Left colon (tissue), 2 donors: ENCODE data around the gene FAM222A. TPM values are rescaled to one million over a fixed set of nuclear protein-coding genes. Genes with fewer than 3 reads are reported as not detected.

ENCODE experiments used
- ATAC-seq: fragments of 200-7000 bp; cut with Tn5 transposase; one replicate; pipeline ENCODE4 v1.9.1; 2020; ENCODE audit warnings: mild to moderate bottlenecking, moderate library complexity
- DNase-seq, 2 donors: peaks; one replicate each; pipeline ENCODE4 v3.0.0-alpha.2; 2020
- intact Hi-C, 2 donors: fragments of 100-400 bp; cut with DNase I in 1 of 2; cut with micrococcal nuclease in 1 of 2; formaldehyde crosslinking; loops; one replicate each; pipeline versions ENCODE4 v1.11.2 to v1.14.0; 2022; cut with DNase I, micrococcal nuclease
- total RNA-seq, 2 donors: library from RNA; stranded (reverse); fragmentation: NEBNext Ultra II Directional; extraction: Animal tissue kit (Norgen Biotek cat#: 25700); gene quantifications; one replicate each; pipeline ENCODE4 v1.2.1, GENCODE V29; 2021
- donor health status: DM: no; HTN: no; CAD: no.
- donor health status: DM: yes; HTN: yes; CAD: no.

FAM222A gene
- total RNA-seq, 2 donors from 2014 or later: 3.0 to 4.7 TPM

DNA sequence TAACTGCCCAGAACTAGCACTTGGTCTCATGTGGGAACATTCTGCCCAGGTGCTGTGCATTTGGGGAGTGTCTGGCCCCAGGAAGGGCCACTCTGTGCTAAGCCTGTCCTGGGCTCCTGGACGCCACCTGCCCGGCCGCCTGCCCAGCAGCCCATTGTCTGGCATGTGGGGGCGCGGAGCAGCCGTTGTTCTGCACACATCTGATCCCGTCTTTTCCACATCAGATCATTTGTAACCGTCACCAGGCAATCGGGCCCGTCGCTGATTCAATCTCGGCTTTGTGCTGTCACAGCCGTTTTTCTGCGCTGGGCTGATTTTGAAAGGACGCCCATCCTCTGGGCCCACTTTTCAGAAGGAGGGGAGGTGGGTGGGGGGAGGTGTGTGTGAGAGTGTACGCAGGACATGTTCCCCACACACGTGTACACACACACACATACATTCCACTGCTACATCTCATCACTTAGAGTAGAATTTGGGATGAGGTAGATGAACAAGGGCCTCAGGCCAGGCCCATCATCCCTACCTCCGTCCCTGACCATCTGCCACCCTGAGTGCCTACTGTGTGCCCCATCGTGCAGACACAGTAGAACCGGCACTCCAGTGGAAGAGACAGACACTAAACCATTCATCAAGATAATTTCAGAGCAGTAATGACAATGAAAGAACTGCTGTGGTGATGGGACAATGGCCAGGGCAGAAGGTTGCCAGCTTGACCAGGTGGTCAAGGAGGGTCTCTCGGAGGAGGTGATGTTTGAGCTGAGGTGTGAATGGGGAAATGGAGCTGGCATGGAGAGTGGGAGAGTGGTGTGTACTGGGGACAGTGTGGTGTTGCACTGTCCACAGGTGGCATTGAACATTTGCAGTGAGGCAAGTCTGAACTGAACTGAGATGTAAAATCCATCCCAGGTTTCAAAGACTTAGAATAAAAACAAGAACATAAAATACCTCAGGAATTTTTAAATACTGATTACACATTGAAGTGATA lies 19.0 kb downstream of the FAM222A start:
- DNase-seq (peak in 1 of 2 donors; percentile 5), ATAC-seq (no peak)
- intact Hi-C loops: no loop called here

DNA sequence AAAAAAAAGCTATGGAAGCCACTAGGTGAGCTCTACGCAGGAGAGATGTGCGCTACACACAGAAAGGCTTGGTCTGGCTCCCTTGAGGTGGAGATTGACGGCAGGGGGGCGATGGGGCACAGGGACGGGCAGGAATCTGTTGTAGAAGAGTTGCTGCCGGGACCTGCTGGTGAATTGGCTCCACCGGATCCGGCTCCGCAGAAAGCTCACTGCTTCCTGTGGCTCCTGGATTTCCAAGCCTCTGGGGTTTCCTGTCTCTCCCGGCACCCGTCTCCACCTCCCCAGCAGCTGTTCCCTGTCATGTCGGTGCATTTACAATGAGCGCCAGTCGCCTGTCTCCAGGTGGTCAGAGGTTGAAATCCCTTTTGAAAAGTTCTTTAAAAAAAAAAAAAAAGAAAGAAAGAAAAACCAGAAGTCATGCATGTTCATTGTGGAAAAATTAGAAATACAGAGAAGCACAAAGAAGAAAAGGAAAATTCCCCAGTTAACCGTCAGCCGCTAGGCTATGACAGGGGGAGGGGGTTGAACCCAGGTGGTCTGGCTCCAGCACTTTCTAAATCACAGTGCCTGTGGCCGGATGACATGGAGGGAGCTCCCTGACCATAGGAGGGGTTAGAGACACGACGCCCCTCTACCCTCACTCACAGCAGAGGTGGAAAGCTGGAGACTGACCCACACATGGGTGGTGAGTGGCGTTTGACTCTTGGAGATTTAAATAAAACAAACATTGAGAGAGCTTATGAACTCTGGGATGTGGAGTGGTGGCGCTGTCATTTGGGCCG lies 20.8 kb downstream of the FAM222A start:
- ATAC-seq (no peak), DNase-seq (peak; percentile 4 to 24)

DNA sequence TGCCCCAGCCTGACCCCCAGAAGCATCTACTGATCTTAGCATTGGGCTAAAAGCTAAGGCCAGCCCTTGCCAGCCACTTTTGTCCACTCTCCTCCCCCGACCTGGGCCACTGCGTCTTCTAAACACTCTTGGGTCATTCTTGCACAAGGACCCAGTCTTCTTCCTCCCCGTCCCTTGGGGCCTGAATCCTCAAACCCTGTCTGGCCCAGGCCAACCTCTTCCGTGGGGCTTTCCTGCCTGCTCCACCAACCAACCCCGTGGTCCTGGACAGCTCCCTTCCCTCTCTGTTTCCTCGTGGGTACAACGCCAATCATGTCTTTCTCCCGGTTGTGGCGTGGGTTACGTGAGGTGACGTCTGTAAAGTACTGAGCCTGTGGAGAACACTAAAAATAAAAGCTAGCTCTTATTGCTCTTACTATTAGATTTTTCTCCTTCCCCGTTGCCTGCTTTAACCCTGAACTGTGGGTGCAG lies 21.5 kb downstream of the FAM222A start:
- intact Hi-C loops: no loop called here
- no peak for ATAC-seq
- peak in 1 of 2 donors; percentile 1 for DNase-seq

More for the DNA sequence above, 20.8 kb downstream of the FAM222A start:
- intact Hi-C loops: no loop called here

DNA sequence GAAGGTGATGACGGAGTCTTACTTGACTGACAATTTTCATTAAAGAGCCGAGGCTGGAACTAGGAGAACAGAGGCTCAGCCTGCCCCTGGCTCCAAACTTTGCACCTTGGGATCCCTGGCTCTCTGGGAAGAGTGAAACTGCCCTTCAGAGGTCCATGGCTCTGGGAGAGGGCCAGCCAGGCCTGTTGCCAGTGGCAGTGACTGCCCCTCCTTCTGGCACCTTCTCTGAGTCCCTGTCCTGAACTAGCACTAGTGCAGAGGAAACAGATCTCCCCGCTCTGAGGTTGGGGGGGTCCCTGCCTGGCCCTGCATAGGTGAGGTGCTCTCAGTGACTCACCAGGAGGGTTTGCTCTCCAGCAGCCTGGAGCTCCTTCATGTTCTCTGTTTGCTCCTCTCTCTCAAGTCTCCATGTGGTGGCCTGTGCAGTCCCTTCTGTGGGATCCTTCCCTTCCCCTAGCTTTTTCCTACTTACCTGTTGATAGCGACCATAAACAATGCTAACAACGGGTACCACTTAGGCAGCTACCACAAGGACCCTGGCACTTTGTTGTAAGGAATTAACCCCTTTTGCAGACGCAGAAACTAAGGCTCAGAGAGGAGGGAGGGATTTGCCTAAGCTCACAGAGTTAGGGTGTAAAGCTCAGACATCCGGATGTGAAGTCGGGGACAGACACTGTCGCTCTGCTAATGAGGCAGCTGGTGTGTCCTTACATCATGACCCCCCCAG lies 22.4 kb downstream of the FAM222A start:
- ATAC-seq (no peak), DNase-seq (peak; percentile 2 to 18)
- intact Hi-C loops: no loop called here

DNA sequence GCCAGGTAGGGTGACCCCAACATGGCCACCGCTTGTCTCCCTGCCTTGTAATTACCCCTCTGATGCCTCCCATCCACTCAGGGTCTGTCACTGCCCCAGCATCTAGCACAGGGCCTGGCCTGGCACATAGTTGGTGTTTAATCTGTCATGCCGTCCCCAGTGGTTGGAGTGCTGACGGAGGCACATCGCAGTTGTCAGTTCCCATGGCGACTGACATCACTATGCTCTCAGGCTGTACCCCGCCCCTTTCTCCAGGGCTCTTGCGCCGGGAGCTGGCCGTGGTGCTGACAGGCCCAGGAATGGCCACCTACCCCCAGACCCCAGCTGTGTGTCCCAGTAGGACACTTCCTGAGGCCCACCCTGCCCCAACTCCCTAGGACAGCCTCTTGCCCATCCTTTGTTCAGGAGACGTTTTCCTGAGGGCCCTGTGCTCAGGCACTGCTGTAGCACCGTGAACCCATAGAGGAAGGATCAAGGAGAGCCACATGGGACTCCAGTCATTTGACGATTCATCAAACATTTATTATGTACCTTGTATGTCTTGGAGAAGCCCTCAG lies 23.0 kb downstream of the FAM222A start:
- peak; percentile 61 for ATAC-seq
- DNase-seq: peak; percentile 20 to 23
- intact Hi-C loops: no loop called here

DNA sequence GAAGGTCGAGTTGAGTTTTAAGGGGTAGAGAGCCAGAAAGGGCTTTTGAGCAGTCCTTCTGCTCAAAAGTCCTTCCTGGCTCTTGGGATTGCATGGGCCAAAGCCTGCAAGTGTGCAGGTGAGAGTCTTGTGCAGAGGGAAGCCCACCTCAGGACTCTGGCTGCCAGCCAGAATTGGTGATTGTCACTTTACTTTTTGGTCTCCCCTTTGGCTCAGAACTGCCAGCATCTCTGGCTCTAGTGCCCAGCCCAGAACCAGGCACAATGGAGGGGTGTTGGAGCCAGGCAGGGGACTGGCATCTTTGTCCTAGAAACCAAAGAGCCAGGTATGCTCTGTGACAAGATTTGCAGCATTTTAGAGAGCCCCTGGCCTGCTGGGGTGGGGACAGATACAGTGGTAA lies 23.5 kb downstream of the FAM222A start:
- intact Hi-C loops: no loop called here
- ATAC-seq (no peak), DNase-seq (peak in 1 of 2 donors; percentile 1)

DNA sequence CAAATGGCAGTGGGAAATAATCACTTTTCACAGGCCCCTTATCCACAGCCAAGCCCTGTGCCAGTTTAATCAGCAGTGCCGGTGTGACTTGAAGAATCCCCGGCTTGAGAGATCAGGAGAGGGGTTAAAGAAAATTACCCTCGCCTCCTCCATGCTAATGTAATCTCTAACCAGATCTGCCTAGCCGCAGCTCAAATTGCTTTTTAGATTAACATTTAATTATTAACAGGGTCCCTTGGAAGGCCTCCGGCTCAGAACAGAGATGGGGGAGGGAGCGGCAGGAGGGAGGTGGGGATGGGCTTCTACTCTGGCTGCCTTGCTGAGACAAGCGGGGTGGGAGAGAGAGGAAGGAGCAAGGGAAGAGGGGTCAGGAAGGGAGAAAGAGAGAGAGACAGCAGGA lies 24.0 kb downstream of the FAM222A start:
- peak in 1 of 2 donors; percentile 16 for DNase-seq
- intact Hi-C loops: no loop called here

DNA sequence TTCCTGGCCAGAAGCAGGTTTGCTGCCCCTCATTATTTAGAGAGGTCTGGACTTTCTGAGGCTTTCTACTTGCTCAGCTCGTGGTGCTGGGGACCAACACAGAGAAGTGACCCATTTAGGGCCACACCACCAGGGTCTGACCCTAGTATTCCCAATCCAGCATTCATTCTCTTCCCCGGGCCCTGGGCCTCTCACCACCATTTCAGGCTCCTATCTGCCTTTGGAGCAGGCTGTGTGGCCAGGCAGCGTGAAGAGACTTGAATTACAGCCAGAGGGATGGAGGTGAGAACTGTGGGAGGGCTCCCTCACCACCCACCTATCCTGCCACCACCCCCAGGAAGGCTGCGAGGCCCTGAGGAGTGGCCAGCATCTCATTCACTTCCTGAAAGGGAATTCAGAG lies 24.6 kb downstream of the FAM222A start:
- intact Hi-C loops: no loop called here
- DNase-seq (peak; percentile 0 to 6), ATAC-seq (no peak)

More for the DNA sequence above, 24.0 kb downstream of the FAM222A start:
- ATAC-seq: peak; percentile 29

DNA sequence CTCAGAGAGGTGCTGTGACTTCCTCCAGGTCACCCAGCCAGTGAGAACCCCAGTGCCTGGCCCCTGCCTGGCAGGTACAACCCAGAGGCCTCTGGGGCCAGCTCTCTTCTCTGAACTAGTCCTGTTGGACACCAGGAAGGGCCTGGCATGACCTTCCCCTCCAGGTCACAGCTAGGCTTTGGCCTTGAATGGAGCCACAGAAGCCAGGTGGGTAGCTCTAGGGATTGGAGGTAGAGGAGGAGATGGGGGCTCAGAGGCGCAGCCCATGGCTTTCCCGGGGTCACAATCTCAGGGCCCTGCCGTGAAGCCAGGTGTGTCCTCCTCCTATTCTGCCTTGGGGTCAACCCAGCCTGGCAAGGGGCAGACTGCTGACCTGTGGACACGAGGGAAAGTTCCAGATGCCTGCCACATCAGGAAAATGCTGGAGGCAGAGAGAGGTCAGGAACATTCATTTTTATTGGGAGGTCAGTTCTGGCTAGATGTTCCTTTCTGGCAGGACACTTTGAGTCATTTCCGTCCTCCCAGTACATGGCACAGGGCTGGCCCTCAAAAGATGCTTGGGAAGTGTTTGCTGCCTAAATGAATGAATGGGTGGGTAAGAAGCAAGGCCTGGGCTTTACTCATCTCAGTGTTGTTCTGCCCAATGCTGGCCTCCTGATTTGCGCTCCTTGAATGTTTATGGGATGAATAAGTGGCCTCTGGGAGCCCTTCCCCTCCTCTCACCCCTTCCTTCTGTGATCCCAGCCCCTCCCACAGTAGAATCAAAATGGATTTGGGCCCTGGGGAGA lies 25.4 kb downstream of the FAM222A start:
- ATAC-seq (no peak), DNase-seq (peak in 1 of 2 donors; percentile 15)
- intact Hi-C loops: no loop called here

DNA sequence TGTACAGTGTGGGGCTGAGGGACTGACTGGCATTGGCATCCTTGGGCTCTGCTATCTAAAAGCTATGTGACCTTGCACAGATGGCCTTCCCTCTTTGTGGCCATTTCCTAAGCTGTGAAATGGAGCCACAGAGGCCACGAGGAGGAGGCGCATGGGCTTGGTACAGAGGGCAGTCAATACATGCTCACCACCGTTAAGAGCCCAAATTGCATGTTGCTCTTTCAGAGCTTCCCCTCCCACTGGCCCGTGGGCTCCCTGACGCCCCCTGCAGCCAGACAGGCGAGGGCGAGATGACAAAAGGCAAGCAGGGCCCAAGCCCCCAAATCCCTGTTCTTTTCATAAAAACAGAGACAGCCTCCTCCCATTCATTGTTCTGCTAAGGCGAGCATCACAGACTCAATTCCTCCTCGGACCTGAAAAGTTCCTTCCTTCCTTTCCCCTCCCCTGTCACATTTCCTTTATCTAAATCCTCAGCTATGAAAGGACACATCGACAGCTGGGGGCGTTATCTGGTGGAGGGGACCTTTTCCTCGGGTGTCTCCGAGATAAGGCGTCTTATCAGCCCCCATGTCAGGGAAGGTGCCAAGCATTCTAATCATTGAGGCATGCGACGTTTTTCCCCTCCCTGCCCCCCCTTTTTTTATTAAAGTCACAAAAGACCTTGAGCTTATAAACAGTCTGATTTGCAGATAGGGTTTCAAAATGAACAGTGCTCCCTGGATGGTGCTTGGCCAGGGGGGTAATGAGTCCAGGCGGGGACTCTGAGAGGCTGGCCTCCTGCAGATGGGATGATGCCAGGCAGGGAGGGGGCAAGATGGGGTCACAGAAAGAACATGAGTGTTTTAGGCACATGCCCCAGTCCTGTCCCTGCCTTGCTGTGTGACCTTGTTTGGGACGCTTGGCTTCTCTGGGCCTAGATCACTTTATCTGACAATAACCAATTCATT lies 26.4 kb downstream of the FAM222A start:
- no peak for ATAC-seq
- DNase-seq: peak; percentile 1 to 10
- intact Hi-C loops: no loop called here

DNA sequence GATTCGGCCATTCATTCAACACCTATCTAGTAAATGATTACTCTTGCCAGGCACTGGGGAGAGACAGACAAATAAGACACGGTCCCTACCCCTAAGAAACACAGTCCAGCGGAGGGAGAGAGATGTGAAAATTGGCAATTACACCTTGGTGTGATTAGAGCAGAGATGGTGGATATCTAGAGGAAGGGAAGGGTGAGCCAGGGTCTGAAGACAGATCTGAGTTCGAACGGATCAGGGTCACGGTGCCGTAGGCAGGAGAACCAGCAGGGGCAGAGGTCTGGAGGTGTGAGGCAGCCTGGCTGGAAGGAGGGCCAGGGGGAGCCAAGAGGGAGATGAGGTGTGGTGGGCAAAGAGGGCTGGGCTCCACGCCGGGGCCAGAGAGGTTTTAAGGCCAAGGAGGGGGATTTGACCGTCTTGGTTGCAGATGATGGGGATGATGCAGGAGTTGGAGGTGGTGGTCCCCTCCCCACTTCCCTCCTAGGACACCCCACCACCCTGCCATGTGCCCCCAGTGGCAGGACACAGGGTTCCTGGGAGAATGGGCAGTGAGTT lies 27.1 kb downstream of the FAM222A start:
- no peak for ATAC-seq
- peak; percentile 0 to 16 for DNase-seq
- intact Hi-C loops: no loop called here

DNA sequence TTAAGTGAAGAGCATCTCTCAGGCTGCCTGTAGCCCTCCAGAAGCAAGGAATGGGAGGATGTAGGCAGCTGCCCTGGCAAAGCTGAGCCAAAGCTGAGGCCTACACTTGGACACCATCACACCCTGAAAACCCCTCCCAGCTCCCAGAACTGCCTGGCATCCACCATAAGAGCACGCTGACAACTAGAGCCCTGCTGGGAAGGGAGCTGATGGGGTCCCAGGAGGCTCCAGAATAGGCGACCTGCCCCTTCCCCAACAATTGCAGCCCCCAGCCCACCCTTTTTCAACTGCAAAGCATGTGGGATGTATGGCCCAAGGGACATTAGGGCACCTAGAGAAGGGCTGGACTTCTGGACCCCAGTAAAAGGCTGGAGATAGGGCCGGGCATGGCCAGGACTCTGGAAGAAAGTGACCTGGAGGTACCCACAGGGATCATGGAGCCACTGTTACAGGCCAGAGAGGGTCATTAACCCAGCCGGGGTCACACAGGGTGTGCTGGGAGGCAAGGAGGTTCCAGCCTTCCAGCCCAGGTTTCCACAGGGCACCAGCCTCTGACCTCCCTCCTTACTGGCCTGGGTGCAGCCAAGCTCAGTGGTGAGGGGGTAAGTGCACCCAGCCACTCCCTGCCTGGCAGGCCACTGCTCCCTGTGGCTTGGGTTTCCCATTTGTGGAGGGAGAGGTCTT lies 27.8 kb downstream of the FAM222A start:
- ATAC-seq: no peak
- DNase-seq: peak; percentile 2 to 13
- intact Hi-C loops: no loop called here

DNA sequence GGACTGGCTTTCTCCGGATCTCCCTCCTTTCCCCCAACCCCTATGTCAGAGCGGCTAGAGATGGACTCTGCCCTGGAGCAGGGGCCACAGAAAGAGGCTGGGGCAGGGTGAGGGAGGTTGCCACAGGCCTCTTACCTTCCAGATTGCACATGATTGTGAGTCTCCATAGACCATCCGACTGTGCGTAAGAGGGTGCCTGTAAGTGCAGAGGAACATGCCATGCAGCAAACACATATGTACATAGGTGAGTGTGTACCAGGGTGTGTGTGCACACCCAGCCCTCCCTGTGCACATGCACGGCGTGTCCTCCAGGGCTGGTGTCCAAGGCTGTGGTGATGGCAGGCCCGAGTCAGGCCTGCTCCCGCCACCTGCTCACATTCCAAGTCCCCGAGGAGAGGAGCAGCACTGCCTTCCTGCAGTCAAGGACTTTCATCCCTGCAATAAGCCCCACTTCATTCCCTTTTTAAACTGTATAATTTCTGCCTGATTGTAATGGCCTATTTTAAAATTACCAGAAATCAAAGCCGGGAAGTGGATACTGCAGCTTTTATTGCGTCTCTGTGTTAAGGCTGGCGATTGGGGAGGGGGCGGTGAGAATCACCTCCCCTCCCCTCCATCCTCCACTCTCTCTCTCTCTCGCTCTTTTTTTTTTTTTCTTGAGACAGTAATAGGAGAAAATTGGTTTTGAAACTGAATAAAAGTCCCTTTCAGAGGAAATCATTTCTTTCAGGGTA lies 28.5 kb downstream of the FAM222A start:
- ATAC-seq (no peak), DNase-seq (peak; percentile 0 to 20)
- intact Hi-C loops: no loop called here

DNA sequence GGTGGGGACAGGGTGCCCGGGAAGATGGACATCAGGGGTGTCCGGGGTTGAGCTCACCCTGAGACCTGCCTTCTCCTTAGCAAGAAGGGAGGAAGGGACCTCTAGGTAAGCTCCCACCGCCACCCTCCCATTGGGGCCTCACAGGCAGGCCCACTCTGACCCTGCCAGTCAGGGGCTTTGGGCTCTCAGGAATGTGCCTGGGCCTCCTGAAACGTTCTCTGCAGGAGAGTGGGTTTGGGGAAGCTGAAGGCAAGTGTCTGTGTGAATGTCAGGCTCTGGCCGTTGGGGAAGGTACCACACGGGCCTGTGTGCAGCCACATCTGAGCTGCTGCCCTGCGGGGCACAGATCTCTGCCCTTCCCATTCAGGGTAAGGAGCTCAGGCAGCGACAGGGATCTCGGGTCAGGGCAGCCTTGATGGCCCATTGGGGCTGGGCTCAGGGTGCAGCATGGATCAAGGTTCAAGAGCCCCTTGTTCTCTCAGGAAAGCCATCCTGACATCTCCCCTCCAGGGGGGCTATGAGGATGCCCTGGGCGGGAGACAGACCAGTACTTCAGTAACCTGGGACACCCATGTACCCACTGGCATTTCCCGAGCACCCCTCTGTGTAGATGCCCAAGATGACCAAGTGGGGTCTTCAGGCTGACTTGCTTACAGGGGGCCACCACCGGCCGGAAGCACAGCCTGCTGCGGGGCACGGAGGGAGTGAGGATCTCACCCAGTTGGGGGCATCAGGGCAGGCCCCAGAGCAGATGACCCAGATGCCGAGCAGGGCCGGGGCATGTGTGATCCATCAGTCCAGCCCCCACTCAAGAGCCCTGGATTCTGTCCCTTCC lies 29.7 kb downstream of the FAM222A start:
- ATAC-seq: no peak

More for the DNA sequence above, 29.7 kb downstream of the FAM222A start:
- DNase-seq: peak; percentile 1 to 18
- intact Hi-C loops: no loop called here
